ENCODE measurements around the gene AUTS2.

AUTS2 gene

DNA sequence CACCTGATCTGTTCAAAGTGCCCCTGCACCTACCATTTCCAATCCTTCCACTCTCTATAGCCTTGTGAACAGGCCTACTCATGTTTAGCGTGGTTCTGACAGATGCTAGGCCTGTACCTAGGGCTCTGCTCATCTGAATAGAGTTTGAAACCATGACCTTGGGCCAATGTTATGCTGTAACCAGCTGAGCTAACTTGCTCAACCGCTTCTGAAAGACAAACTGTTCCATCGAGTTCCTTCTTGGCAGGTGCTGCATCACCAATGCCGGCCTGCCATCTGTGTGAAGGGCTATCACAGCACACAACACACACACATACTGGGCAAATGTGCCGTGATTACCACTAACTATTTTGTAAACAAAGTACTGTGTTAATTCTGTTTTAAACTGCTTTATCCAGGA lies 1114.7 kb downstream of the AUTS2 start:
- ATAC-seq (replicated peaks; ENCODE audit: extremely low read depth, poor library complexity, severe bottlenecking): no peak
- Mint-ChIP-seq H3K4me1 (peaks cover 64% of the 10 kb centered on the region), H3K27me3 (no peaks in the 10 kb centered on the region), H3K9me3 (no peaks in the 10 kb centered on the region), H3K4me3 (no peak overlapping the region), H3K27ac (ENCODE audit: low read depth) (no peak overlapping the region), H3K36me3 (ENCODE audit: insufficient read depth) (peaks cover 13% of the 10 kb centered on the region)
- no peak for DNase-seq (ENCODE audit: low spot score in 2 of 2)

- H3K9me3 Mint-ChIP-seq: no peaks in the 10 kb centered on the region
- DNase-seq (ENCODE audit: low spot score in 2 of 2) (no peak), ATAC-seq (replicated peaks; ENCODE audit: extremely low read depth, poor library complexity, severe bottlenecking) (no peak)
- peaks cover 16% of the 10 kb centered on the region for H3K36me3 Mint-ChIP-seq (ENCODE audit: insufficient read depth)
- no peak overlapping the region for H3K27ac Mint-ChIP-seq (ENCODE audit: low read depth)
- H3K4me3 Mint-ChIP-seq: no peak overlapping the region
- H3K4me1 Mint-ChIP-seq: peaks cover 73% of the 10 kb centered on the region
- H3K27me3 Mint-ChIP-seq: no peaks in the 10 kb centered on the region
Observed at GRCh38 chr7:70714506-70715038, 1116.3 kb downstream of the AUTS2 start.

GRCh38 chr7:70717553-70718329 lies 1119.5 kb downstream of the AUTS2 start:
- ATAC-seq (replicated peaks; ENCODE audit: extremely low read depth, poor library complexity, severe bottlenecking) (no peak), DNase-seq (ENCODE audit: low spot score in 2 of 2) (no peak)
- peaks cover 68% of the 10 kb centered on the region for H3K4me1 Mint-ChIP-seq
- H3K27me3 Mint-ChIP-seq: no peaks in the 10 kb centered on the region
- peak overlapping the region; percentile 61 for H3K27ac Mint-ChIP-seq (ENCODE audit: low read depth)
- no peak overlapping the region for H3K4me3 Mint-ChIP-seq
- H3K9me3 Mint-ChIP-seq: no peaks in the 10 kb centered on the region
- H3K36me3 Mint-ChIP-seq (ENCODE audit: insufficient read depth): peaks cover 13% of the 10 kb centered on the region

DNA sequence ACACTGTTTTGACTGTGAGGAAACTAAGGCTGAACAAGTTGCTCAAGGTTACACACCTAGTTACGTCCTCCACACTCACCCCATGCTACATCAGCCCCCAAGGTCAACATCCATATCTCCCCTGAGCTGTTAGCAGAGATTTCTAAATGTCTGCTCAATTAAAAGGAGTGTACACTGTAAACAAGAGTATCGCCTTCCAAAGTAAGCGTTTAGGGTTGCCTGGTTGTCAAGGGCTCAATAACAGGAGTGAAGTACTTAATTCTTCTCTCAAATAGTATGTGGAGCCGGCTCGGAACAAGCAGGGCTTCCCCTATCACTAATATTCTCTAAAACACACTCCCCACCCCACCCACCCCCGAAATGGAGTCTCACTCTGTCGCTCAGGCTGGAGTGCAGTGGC lies 1120.8 kb downstream of the AUTS2 start:
- Mint-ChIP-seq H3K9me3 (no peaks in the 10 kb centered on the region), H3K36me3 (ENCODE audit: insufficient read depth) (peaks cover 15% of the 10 kb centered on the region), H3K27ac (ENCODE audit: low read depth) (no peak overlapping the region), H3K27me3 (no peaks in the 10 kb centered on the region), H3K4me3 (no peak overlapping the region), H3K4me1 (peaks cover 67% of the 10 kb centered on the region)
- no peak for ATAC-seq (replicated peaks; ENCODE audit: extremely low read depth, poor library complexity, severe bottlenecking)
- no peak for DNase-seq (ENCODE audit: low spot score in 2 of 2)

GRCh38 chr7:70720191-70720873 lies 1122.1 kb downstream of the AUTS2 start:
- no peaks in the 10 kb centered on the region for H3K9me3 Mint-ChIP-seq
- H3K27ac Mint-ChIP-seq (ENCODE audit: low read depth): peak overlapping the region; percentile 71
- H3K4me3 Mint-ChIP-seq: peak overlapping the region; percentile 44
- DNase-seq (ENCODE audit: low spot score in 2 of 2): no peak
- no peak for ATAC-seq (replicated peaks; ENCODE audit: extremely low read depth, poor library complexity, severe bottlenecking)
- no peaks in the 10 kb centered on the region for H3K27me3 Mint-ChIP-seq
- H3K36me3 Mint-ChIP-seq (ENCODE audit: insufficient read depth): peaks cover 15% of the 10 kb centered on the region
- peaks cover 65% of the 10 kb centered on the region for H3K4me1 Mint-ChIP-seq

GRCh38 chr7:70721500-70721899 lies 1123.2 kb downstream of the AUTS2 start:
- ATAC-seq (replicated peaks; ENCODE audit: extremely low read depth, poor library complexity, severe bottlenecking) (no peak), DNase-seq (ENCODE audit: low spot score in 2 of 2) (no peak)
- Mint-ChIP-seq H3K9me3 (no peaks in the 10 kb centered on the region), H3K27me3 (no peaks in the 10 kb centered on the region), H3K4me1 (peaks cover 64% of the 10 kb centered on the region), H3K4me3 (no peak overlapping the region), H3K36me3 (ENCODE audit: insufficient read depth) (peaks cover 11% of the 10 kb centered on the region), H3K27ac (ENCODE audit: low read depth) (no peak overlapping the region)

GRCh38 chr7:70723339-70723738 lies 1125.1 kb downstream of the AUTS2 start:
- Mint-ChIP-seq H3K27ac (ENCODE audit: low read depth) (no peak overlapping the region), H3K9me3 (no peaks in the 10 kb centered on the region), H3K27me3 (no peaks in the 10 kb centered on the region), H3K4me1 (peaks cover 70% of the 10 kb centered on the region), H3K4me3 (no peak overlapping the region), H3K36me3 (ENCODE audit: insufficient read depth) (peaks cover 10% of the 10 kb centered on the region)
- DNase-seq (ENCODE audit: low spot score in 2 of 2): no peak
- no peak for ATAC-seq (replicated peaks; ENCODE audit: extremely low read depth, poor library complexity, severe bottlenecking)

GRCh38 chr7:70725448-70725847 lies 1127.2 kb downstream of the AUTS2 start:
- no peak for ATAC-seq (replicated peaks; ENCODE audit: extremely low read depth, poor library complexity, severe bottlenecking)
- no peaks in the 10 kb centered on the region for H3K9me3 Mint-ChIP-seq
- peaks cover 67% of the 10 kb centered on the region for H3K4me1 Mint-ChIP-seq
- no peak for DNase-seq (ENCODE audit: low spot score in 2 of 2)
- peak overlapping the region; percentile 87 for H3K27ac Mint-ChIP-seq (ENCODE audit: low read depth)
- peak overlapping the region; percentile 27 for H3K4me3 Mint-ChIP-seq
- H3K27me3 Mint-ChIP-seq: no peaks in the 10 kb centered on the region
- peaks cover 15% of the 10 kb centered on the region for H3K36me3 Mint-ChIP-seq (ENCODE audit: insufficient read depth)

- peaks cover 60% of the 10 kb centered on the region for H3K4me1 Mint-ChIP-seq
- H3K4me3 Mint-ChIP-seq: no peak overlapping the region
- DNase-seq (ENCODE audit: low spot score in 2 of 2) (no peak), ATAC-seq (replicated peaks; ENCODE audit: extremely low read depth, poor library complexity, severe bottlenecking) (no peak)
- H3K27me3 Mint-ChIP-seq: no peaks in the 10 kb centered on the region
- H3K9me3 Mint-ChIP-seq: no peaks in the 10 kb centered on the region
- peaks cover 17% of the 10 kb centered on the region for H3K36me3 Mint-ChIP-seq (ENCODE audit: insufficient read depth)
- peak overlapping the region; percentile 87 for H3K27ac Mint-ChIP-seq (ENCODE audit: low read depth)
Observed at GRCh38 chr7:70726294-70726693, 1128.0 kb downstream of the AUTS2 start.

DNA sequence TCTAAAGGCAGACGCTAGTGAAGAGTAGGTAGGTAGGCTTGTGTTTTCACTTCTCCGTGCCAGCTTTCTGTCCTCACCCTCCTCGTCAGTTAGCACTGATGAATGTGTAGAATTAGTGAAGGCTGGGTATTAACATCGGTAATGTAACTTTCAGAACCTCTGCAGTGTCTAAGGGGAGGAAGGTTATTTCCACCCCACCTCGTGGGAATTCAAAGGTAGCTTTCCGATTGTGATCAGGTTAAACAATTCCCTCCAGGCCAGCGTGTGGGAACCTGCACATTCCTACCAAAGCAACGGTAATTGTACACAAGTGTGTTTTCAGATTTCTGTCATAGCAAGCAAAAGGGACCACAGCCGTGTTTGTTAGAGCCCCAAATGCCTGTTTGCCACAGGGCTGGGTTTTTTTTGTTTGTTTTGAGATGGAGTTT lies 1128.7 kb downstream of the AUTS2 start:
- peaks cover 17% of the 10 kb centered on the region for H3K36me3 Mint-ChIP-seq (ENCODE audit: insufficient read depth)
- H3K4me1 Mint-ChIP-seq: peaks cover 58% of the 10 kb centered on the region
- no peak for DNase-seq (ENCODE audit: low spot score in 2 of 2)
- no peaks in the 10 kb centered on the region for H3K9me3 Mint-ChIP-seq
- no peaks in the 10 kb centered on the region for H3K27me3 Mint-ChIP-seq
- no peak overlapping the region for H3K27ac Mint-ChIP-seq (ENCODE audit: low read depth)
- ATAC-seq (replicated peaks; ENCODE audit: extremely low read depth, poor library complexity, severe bottlenecking): no peak
- no peak overlapping the region for H3K4me3 Mint-ChIP-seq

DNA sequence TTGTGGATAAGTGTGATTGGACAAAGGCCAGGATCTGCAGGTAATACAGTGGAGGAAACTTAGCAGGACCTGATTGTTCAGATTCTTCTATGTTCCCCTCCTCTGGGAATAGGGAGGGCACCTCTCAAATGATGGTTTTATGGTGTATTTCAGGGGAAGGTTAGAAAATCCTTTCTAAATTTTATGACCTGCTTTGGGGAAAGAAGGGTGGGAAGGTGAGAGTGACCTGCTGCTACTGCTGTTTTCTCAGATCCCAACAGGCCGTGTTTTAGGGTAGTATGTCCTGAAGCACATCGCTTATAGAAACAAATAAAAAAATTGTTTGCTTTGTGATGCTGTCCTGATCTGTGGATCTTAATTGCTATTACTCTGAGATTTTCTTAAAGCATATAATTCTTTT lies 1129.6 kb downstream of the AUTS2 start:
- Mint-ChIP-seq H3K36me3 (ENCODE audit: insufficient read depth) (peaks cover 18% of the 10 kb centered on the region), H3K9me3 (no peaks in the 10 kb centered on the region), H3K4me1 (peaks cover 67% of the 10 kb centered on the region), H3K27me3 (no peaks in the 10 kb centered on the region), H3K4me3 (no peak overlapping the region), H3K27ac (ENCODE audit: low read depth) (peak overlapping the region; percentile 65)
- ATAC-seq (replicated peaks; ENCODE audit: extremely low read depth, poor library complexity, severe bottlenecking): no peak
- DNase-seq (ENCODE audit: low spot score in 2 of 2): no peak

DNA sequence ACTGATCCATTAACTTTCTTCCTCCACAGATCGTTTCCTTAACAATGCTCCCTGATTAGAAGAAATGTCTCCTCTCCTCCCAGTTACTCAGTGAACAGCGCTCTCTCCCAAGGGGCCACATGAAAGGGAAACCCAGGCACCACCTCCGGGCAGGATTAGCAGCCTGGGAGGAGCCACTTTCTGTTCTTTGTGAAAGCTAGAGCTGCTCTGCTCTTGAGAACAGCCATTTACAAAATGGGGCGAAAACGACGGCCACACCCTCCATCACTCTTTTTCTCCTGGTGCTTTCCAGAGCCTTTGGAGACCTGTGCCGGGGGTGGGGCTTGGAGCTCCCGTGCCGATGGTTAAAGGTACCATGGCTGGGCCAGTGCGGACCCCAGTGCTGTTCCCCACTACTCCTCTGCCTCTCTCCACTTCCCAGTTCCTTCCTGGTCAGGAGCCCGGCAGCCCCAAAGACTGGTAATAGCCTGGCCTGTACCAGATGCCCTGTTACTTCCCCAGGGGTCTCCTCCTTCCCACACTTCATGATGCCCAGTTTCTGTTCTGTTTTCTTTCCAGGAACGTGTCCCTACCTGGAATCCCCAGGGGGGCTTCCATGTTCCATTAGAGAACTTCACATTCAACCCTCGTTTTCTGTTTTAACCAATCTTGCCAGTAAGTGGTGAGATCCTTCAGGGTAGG lies 1130.7 kb downstream of the AUTS2 start:
- no peaks in the 10 kb centered on the region for H3K9me3 Mint-ChIP-seq
- H3K27me3 Mint-ChIP-seq: no peaks in the 10 kb centered on the region
- H3K4me3 Mint-ChIP-seq: no peak overlapping the region
- DNase-seq (ENCODE audit: low spot score in 2 of 2) (no peak), ATAC-seq (replicated peaks; ENCODE audit: extremely low read depth, poor library complexity, severe bottlenecking) (no peak)
- peaks cover 18% of the 10 kb centered on the region for H3K36me3 Mint-ChIP-seq (ENCODE audit: insufficient read depth)
- H3K27ac Mint-ChIP-seq (ENCODE audit: low read depth): peak overlapping the region; percentile 81
- peaks cover 63% of the 10 kb centered on the region for H3K4me1 Mint-ChIP-seq
